ENCODE results near the gene ARHGAP22.

The ARHGAP22 gene

GRCh38 chr10:48412081-48412480 lies 192.8 kb downstream of the ARHGAP22 start:
- no peak for DNase-seq

DNA sequence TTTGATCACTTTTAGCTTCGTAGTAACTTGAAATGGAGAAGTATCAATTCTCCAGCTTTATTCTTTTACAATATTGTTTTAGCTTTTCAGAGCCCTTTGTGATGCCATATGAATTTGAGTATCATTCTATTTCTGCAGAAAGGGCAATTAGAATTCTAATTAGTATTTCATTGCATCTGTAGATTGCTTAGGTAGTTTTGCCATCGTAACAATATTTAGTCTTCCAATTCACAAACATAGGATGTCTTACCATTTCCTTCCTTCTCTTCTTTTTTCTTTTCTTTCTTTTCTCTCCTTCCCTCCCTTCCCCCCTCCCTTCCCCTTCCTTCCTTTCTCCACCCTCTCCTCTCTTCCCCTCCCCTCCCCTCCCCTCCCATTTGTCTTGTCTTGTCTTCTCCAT lies 193.4 kb downstream of the ARHGAP22 start:
- DNase-seq = no peak

DNA sequence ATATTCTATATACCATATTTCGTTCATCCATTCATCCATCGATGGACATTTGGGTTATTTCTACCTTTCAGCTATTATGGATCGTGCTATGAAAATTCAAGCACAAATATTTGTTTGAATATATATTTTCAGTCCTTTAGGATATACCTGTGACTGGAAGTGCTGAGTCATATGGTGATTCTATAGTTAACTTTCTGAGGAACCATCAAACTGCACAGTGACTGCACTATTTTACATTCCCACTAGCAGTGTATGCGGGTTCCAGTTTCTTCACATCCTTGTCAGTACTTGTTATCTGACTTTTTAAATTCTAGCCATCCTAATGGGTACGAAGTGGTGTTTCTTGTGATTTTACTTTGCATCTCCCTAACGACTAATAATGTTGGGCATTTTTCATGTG lies 194.4 kb downstream of the ARHGAP22 start:
- DNase-seq = no peak

DNA sequence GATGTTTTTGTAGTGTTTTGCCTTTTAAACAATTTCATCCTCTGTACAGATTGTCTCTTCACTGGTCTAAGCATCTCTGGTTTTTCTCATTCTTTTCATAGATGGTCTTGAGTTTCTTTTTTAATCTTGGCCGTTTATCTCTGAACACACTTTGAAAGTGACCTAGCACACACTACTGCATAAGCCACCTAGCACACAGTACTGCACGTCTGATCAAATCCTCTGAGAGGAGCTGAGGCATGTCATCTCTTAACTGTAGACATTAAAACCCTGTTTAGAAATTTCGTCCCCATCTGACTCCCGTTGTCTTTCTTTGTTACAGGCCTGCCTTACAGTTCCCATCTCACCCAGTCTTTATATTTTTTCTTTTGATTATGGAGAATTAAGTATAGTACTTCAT lies 198.2 kb downstream of the ARHGAP22 start:
- no peak for DNase-seq

GRCh38 chr10:48406204-48406603 lies 198.7 kb downstream of the ARHGAP22 start:
- no peak for DNase-seq

GRCh38 chr10:48404646-48405045 lies 200.2 kb downstream of the ARHGAP22 start:
- DNase-seq = no peak

DNA sequence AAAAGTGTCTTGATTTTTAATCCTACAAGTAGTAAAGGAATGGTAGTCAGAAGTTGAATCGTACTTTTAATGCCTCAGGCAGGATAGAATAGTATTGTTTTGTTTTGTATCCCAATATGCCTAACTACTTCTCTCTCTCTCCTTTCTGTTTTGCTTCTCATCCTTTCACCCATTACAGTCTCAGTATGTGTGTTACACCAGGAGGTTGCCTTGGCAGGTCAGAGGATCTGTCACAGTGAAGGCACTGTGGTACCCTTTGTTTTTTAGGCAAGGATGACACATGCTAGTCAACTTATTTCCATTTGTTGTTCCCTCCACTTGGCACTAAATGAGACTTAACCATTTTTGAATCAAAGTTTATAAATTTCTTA lies 204.0 kb downstream of the ARHGAP22 start:
- DNase-seq = no peak

DNA sequence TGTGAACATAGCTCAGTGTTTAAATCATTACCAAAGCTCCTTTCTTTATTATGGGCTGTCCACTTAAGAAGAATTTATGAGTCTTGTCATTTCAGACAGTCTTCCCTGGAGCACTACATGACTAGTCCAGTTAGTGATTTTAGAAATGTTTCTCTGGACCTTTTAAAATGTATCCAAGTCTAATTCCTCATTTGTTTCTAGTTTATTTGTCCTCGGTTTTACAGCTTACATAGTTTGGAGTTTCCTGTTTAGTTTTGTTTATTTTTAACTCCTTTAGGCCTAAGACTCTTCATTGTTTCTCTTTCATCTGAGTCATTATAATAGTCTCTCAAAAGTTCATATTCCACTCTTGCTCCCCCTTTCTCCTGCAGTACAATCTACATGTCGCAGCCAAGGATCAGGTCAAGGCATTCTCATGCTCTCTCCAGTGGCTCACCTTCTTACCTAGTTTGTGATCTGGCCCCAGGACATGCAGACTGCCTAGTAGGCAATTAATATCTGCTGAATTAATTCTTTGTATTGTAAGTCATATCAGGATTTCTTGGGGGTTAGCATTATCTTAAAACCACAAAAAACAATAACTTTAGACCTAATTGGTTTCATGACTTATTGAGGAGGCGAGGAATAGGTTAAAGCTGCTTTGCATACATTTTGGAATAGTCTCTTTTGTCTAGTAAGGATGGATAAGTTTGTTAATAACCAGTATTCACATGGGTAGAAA lies 204.6 kb downstream of the ARHGAP22 start:
- no peak for DNase-seq

GRCh38 chr10:48399551-48399950 lies 205.3 kb downstream of the ARHGAP22 start:
- no peak for DNase-seq

GRCh38 chr10:48399056-48399541 lies 205.8 kb downstream of the ARHGAP22 start:
- DNase-seq = no peak

- DNase-seq = no peak
Measured at GRCh38 chr10:48398261-48398660, 206.6 kb downstream of the ARHGAP22 start.
